Measurements from ENCODE around the gene PAQR4.

- TF ChIP-seq PBX3 (CRISPR knock-in tag; IDR thresholded peaks at IDR 0.05) (no peak), ZBTB44 (tag by site-specific recombination; IDR thresholded peaks at IDR 0.05) (no peak)
Measured at GRCh38 chr16:3012246-3012645, 43.1 kb downstream of the PAQR4 start.

Data from HEK293 (cell line).